ENCODE results near the gene DNASE1L1. TPM values are rescaled to one million over a fixed set of nuclear protein-coding genes. Genes with fewer than 3 reads are reported as not detected.

Gene DNASE1L1
- total RNA-seq, 2 experiments from 2014 or later = 18.4 to 19.6 TPM

GRCh38 chrX:154369449-154370299 lies 39.4 kb downstream of the DNASE1L1 start:
- no peaks in the 10 kb centered on the region for H3K9me3 Mint-ChIP-seq (ENCODE audit: low read depth)
- H3K4me3 Mint-ChIP-seq = peak overlapping the region; percentile 96
- H3K4me1 Mint-ChIP-seq = peaks cover 32% of the 10 kb centered on the region
- ATAC-seq (peak; percentile 3), DNase-seq (peak; percentile 89)
- CTCF ChIA-PET = interaction anchor here (1.7 kb wide), 1 partner anchor 9 kb away, joined by 5 read pairs; the partner anchor contains the start of gene EMD
- no peaks in the 10 kb centered on the region for H3K27me3 Mint-ChIP-seq
- H3K27ac Mint-ChIP-seq = peak overlapping the region; percentile 89
- peaks cover 30% of the 10 kb centered on the region for H3K36me3 Mint-ChIP-seq

- H3K4me1 Mint-ChIP-seq = peaks cover 36% of the 10 kb centered on the region
- ATAC-seq = peak; percentile 48
- CTCF ChIA-PET = interaction anchor here (0.8 kb wide), 1 partner anchor 160 kb away, joined by 3 read pairs; no protein-coding TSS in a partner anchor
- peak overlapping the region; percentile 96 for H3K4me3 Mint-ChIP-seq
- H3K36me3 Mint-ChIP-seq = peaks cover 33% of the 10 kb centered on the region
- peak overlapping the region; percentile 83 for H3K27ac Mint-ChIP-seq
- peak; percentile 95 for DNase-seq
- H3K27me3 Mint-ChIP-seq = no peaks in the 10 kb centered on the region
- H3K9me3 Mint-ChIP-seq (ENCODE audit: low read depth) = no peaks in the 10 kb centered on the region
Measured at GRCh38 chrX:154368630-154369448, 40.2 kb downstream of the DNASE1L1 start.

GRCh38 chrX:154367474-154368308 lies 41.4 kb downstream of the DNASE1L1 start:
- DNase-seq = no peak
- Mint-ChIP-seq H3K4me3 (peak overlapping the region; percentile 96), H3K4me1 (peaks cover 38% of the 10 kb centered on the region), H3K9me3 (ENCODE audit: low read depth) (no peaks in the 10 kb centered on the region), H3K27me3 (no peaks in the 10 kb centered on the region), H3K36me3 (peaks cover 38% of the 10 kb centered on the region), H3K27ac (peak overlapping the region; percentile 83)
- no peak for ATAC-seq
- CTCF ChIA-PET = interaction anchor here (0.8 kb wide), 1 partner anchor 161 kb away, joined by 3 read pairs; no protein-coding TSS in a partner anchor

- ATAC-seq (no peak), DNase-seq (no peak)
- Mint-ChIP-seq H3K9me3 (ENCODE audit: low read depth) (no peaks in the 10 kb centered on the region), H3K36me3 (peaks cover 42% of the 10 kb centered on the region), H3K27ac (peak overlapping the region; percentile 56), H3K27me3 (no peaks in the 10 kb centered on the region), H3K4me3 (no peak overlapping the region), H3K4me1 (peaks cover 38% of the 10 kb centered on the region)
- CTCF ChIA-PET = interaction anchor here (1.4 kb wide), 1 partner anchor 16 kb away, joined by 5 read pairs; no protein-coding TSS in a partner anchor
Measured at GRCh38 chrX:154366666-154367055, 42.4 kb downstream of the DNASE1L1 start.

GRCh38 chrX:154365997-154366665 lies 42.9 kb downstream of the DNASE1L1 start:
- CTCF ChIA-PET = interaction anchor here (1.4 kb wide), 1 partner anchor 16 kb away, joined by 5 read pairs; no protein-coding TSS in a partner anchor
- Mint-ChIP-seq H3K4me3 (no peak overlapping the region), H3K4me1 (peaks cover 41% of the 10 kb centered on the region), H3K36me3 (peaks cover 46% of the 10 kb centered on the region), H3K9me3 (ENCODE audit: low read depth) (no peaks in the 10 kb centered on the region), H3K27ac (peak overlapping the region; percentile 56), H3K27me3 (no peaks in the 10 kb centered on the region)
- no peak for ATAC-seq
- DNase-seq = no peak

GRCh38 chrX:154365052-154365600 lies 43.9 kb downstream of the DNASE1L1 start:
- H3K27ac Mint-ChIP-seq = no peak overlapping the region
- H3K27me3 Mint-ChIP-seq = no peaks in the 10 kb centered on the region
- H3K9me3 Mint-ChIP-seq (ENCODE audit: low read depth) = no peaks in the 10 kb centered on the region
- ATAC-seq (no peak), DNase-seq (no peak)
- peaks cover 47% of the 10 kb centered on the region for H3K4me1 Mint-ChIP-seq
- peaks cover 42% of the 10 kb centered on the region for H3K36me3 Mint-ChIP-seq
- CTCF ChIA-PET = no interaction called here
- no peak overlapping the region for H3K4me3 Mint-ChIP-seq

- no peak for ATAC-seq
Measured at GRCh38 chrX:154363706-154364439, 45.2 kb downstream of the DNASE1L1 start.

GRCh38 chrX:154362085-154362742 lies 46.8 kb downstream of the DNASE1L1 start:
- no peak for DNase-seq
- no peak overlapping the region for H3K4me3 Mint-ChIP-seq
- H3K36me3 Mint-ChIP-seq = peaks cover 40% of the 10 kb centered on the region
- CTCF ChIA-PET = no interaction called here
- ATAC-seq = no peak
- peaks cover 55% of the 10 kb centered on the region for H3K4me1 Mint-ChIP-seq
- no peak overlapping the region for H3K27ac Mint-ChIP-seq
- no peaks in the 10 kb centered on the region for H3K9me3 Mint-ChIP-seq (ENCODE audit: low read depth)
- H3K27me3 Mint-ChIP-seq = no peaks in the 10 kb centered on the region

More at GRCh38 chrX:154363706-154364439, 45.2 kb downstream of the DNASE1L1 start:
- Mint-ChIP-seq H3K36me3 (peaks cover 40% of the 10 kb centered on the region), H3K4me3 (no peak overlapping the region), H3K4me1 (peaks cover 53% of the 10 kb centered on the region), H3K27me3 (no peaks in the 10 kb centered on the region), H3K9me3 (ENCODE audit: low read depth) (no peaks in the 10 kb centered on the region), H3K27ac (no peak overlapping the region)
- CTCF ChIA-PET = no interaction called here
- no peak for DNase-seq

- H3K9me3 Mint-ChIP-seq (ENCODE audit: low read depth) = no peaks in the 10 kb centered on the region
- no peak for DNase-seq
- ATAC-seq = no peak
- H3K27me3 Mint-ChIP-seq = no peaks in the 10 kb centered on the region
- no peak overlapping the region for H3K27ac Mint-ChIP-seq
- no peak overlapping the region for H3K4me3 Mint-ChIP-seq
- CTCF ChIA-PET = no interaction called here
- H3K36me3 Mint-ChIP-seq = peaks cover 36% of the 10 kb centered on the region
- peaks cover 53% of the 10 kb centered on the region for H3K4me1 Mint-ChIP-seq
Measured at GRCh38 chrX:154360155-154360713, 48.8 kb downstream of the DNASE1L1 start.

GRCh38 chrX:154359362-154360154 lies 49.5 kb downstream of the DNASE1L1 start:
- CTCF ChIA-PET = no interaction called here
- no peak overlapping the region for H3K27ac Mint-ChIP-seq
- H3K4me1 Mint-ChIP-seq = peaks cover 50% of the 10 kb centered on the region
- DNase-seq (no peak), ATAC-seq (no peak)
- no peak overlapping the region for H3K4me3 Mint-ChIP-seq
- no peaks in the 10 kb centered on the region for H3K9me3 Mint-ChIP-seq (ENCODE audit: low read depth)
- no peaks in the 10 kb centered on the region for H3K27me3 Mint-ChIP-seq
- H3K36me3 Mint-ChIP-seq = peaks cover 33% of the 10 kb centered on the region
